Activated T-helper 2 cell treated with anti-CD3 and anti-CD28 coated beads, Interferon-gamma antibody, Interleukin-2, Interleukin-4, amounts not matched to agents 10 μg/mL and 5 μg/mL and 100 μg/mL, durations not matched to agents 14 hours and 24 hours and 36 hours (primary cell): Measurements from ENCODE around the gene PADI1. TPM values are rescaled to one million over a fixed set of nuclear protein-coding genes. Genes with fewer than 3 reads are reported as not detected.

Experiments
- DNase-seq: peaks from one replicate; pipeline ENCODE4 v3.0.0; 2021; ENCODE audit warnings: low spot score
- H3K27ac Mint-ChIP-seq: one replicate; pipeline ENCODE4 v1.8.0; 2021; ENCODE audit warnings: mixed read lengths
- H3K27me3 Mint-ChIP-seq: one replicate; pipeline ENCODE4 v1.8.0; 2021; ENCODE audit warnings: low read depth, mixed read lengths
- H3K36me3 Mint-ChIP-seq: one replicate; pipeline ENCODE4 v1.8.0; 2021; ENCODE audit warnings: low read depth, mixed read lengths
- H3K4me1 Mint-ChIP-seq: one replicate; pipeline ENCODE4 v1.8.0; 2021; ENCODE audit warnings: low read depth, mixed read lengths
- H3K4me3 Mint-ChIP-seq: one replicate; pipeline ENCODE4 v1.8.0; 2021; ENCODE audit warnings: low read depth, mild to moderate bottlenecking, moderate library complexity, mixed read lengths
- H3K9me3 Mint-ChIP-seq: one replicate; pipeline ENCODE4 v1.8.0; 2021; ENCODE audit warnings: mixed read lengths
- intact Hi-C: fragments of 100-400 bp; cut with micrococcal nuclease; formaldehyde crosslinking; loops from one replicate; pipeline ENCODE4 v1.15.1; 2023
- total RNA-seq: library from RNA; stranded (reverse); gene quantifications from 2 replicates; pipeline ENCODE4 v1.2.3, GENCODE V29; 2022

Gene PADI1
- total RNA-seq, 1 donor from 2014 or later = not detected

DNA sequence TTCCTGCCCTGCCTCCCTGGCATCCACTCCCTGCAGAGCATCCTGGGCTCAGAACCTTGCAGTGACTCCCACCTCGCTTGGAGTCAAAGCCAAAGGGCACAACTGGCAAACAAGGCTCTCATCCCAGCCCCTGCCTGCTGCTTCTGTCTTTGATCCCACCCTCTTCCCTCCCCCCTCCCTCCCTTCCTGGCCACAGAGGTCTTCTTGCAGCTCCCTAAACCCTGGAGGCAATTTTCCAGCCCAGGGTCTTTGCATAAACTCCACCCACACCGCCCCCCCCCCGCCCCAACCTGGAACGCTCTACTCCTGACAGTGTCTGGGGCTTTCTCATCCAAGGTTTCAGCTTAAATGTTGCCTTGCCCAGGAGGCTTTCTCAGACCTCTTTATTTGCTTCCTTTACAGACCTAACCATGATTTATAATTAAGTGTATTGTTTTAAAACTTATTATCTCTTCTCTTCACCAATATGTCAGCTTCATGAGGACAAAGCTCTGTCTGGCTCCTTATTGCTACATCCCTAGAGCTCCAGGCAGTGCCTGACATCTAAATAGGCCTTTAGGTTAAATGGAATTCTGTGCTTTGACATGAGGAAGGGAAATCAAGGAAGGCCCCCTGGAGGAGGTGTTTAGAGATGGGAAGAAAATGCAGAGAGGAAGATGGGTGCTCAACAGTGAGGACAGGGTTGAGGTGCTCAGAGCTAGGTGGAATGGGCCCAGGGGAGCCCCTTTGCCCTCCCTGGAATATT, 37.7 kb upstream of the PADI1 start:
- no peak overlapping the region for H3K27ac Mint-ChIP-seq
- no peaks in the 10 kb centered on the region for H3K36me3 Mint-ChIP-seq
- H3K27me3 Mint-ChIP-seq = no peaks in the 10 kb centered on the region
- intact Hi-C loops = no loop called here
- no peaks in the 10 kb centered on the region for H3K9me3 Mint-ChIP-seq
- no peak overlapping the region for H3K4me3 Mint-ChIP-seq
- no peak for DNase-seq
- H3K4me1 Mint-ChIP-seq = no peaks in the 10 kb centered on the region

DNA sequence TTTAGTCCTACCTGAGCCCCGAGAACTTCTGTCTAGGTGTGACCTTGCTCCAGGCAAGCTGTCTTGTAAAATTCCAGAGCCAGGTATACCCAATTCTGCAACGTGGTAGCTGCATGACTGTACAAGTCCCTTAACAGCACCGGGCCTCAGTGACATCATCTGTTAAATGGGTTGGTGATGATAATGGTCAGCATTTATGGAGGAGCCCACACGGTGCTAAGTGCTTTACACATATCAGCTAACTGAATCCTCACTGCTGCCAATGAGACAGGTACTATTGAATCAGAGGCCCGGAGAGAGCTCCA, 37.2 kb upstream of the PADI1 start:
- Mint-ChIP-seq H3K4me1 (no peaks in the 10 kb centered on the region), H3K36me3 (no peaks in the 10 kb centered on the region), H3K27me3 (no peaks in the 10 kb centered on the region), H3K27ac (no peak overlapping the region), H3K9me3 (no peaks in the 10 kb centered on the region), H3K4me3 (no peak overlapping the region)
- intact Hi-C loops = no loop called here
- DNase-seq = no peak

DNA sequence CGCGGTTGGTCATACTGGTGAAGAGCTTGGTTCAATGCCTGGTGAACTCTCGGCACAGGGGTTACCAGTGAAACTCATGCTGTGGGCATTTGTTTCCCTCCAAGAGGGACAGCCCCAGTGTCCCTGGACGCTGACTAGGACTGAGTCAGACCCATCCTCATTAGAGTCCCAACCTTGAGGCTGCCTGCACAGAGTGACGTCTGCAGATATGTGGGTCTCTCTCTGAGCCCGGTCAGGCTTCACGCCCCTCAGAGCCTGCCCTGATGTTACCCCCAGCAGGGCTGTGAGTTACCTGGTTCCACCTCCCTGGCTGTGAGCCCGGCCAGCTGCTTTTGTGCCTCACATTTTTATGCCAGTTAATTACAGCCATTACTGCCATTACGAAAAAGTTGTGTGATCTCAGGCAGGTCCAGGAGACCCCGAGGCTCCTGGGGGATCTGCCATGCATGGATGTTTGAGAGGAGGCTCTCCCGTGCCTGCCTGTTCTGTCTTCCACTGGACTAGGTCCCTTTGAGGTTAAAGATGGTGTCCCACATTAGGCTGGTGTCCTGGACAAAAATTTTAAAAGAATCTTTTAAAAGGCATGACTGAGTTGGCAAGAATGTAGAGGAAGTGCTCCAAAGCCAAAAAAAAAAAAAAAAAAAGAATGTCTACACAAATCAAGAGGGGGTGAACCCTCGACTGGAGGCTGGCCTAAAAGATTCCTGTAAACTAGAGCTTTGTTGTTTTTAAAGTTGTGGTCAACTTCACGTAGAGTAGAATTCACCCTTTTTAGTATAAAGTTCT, 36.6 kb upstream of the PADI1 start:
- Mint-ChIP-seq H3K4me3 (no peak overlapping the region), H3K36me3 (no peaks in the 10 kb centered on the region), H3K9me3 (no peaks in the 10 kb centered on the region), H3K4me1 (no peaks in the 10 kb centered on the region), H3K27me3 (no peaks in the 10 kb centered on the region), H3K27ac (no peak overlapping the region)
- intact Hi-C loops = no loop called here
- DNase-seq = no peak

DNA sequence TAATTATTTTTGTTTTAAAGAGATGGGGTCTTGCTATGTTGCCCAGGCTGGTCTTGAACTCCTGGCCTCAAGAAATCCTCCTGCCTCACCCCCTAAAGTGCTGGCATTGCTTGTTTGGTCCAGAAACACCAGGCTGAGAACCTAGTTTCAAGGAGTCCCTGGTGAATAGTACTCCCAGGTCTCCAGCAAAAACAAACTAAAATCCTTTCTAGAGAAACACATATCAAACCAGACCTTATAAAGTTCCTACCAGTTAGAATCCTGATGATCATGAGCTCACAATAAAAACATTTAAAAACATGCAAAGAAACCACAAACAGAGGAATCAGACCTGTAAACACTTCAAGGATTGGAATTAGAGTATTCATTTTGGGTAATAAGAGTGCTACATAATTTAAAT, 34.4 kb upstream of the PADI1 start:
- intact Hi-C loops = no loop called here
- Mint-ChIP-seq H3K27me3 (no peaks in the 10 kb centered on the region), H3K9me3 (peaks cover 7% of the 10 kb centered on the region), H3K4me3 (no peak overlapping the region), H3K27ac (no peak overlapping the region), H3K4me1 (no peaks in the 10 kb centered on the region), H3K36me3 (no peaks in the 10 kb centered on the region)
- no peak for DNase-seq

DNA sequence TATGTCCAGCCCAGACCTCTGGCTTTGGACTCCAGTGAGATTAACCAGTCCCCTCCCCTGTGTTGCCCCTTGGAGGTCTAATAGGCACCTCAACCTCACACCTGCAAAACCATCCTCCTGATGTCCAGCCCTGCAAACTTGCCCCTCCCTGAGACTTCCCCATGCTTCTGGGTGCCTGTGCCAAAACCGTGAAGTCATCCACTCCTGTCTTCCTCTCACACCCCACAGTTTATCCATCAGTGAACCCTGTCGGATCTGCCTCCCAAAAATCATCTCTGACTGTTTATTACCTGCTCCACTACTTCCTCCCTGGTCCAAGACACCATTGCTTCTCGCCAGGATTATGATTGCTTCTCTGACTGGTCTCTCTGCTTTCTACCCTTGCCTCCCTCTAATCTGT, 31.7 kb upstream of the PADI1 start:
- Mint-ChIP-seq H3K27ac (no peak overlapping the region), H3K4me1 (no peaks in the 10 kb centered on the region), H3K36me3 (no peaks in the 10 kb centered on the region), H3K4me3 (no peak overlapping the region), H3K27me3 (peaks cover 14% of the 10 kb centered on the region), H3K9me3 (peaks cover 7% of the 10 kb centered on the region)
- intact Hi-C loops = no loop called here
- DNase-seq = no peak

DNA sequence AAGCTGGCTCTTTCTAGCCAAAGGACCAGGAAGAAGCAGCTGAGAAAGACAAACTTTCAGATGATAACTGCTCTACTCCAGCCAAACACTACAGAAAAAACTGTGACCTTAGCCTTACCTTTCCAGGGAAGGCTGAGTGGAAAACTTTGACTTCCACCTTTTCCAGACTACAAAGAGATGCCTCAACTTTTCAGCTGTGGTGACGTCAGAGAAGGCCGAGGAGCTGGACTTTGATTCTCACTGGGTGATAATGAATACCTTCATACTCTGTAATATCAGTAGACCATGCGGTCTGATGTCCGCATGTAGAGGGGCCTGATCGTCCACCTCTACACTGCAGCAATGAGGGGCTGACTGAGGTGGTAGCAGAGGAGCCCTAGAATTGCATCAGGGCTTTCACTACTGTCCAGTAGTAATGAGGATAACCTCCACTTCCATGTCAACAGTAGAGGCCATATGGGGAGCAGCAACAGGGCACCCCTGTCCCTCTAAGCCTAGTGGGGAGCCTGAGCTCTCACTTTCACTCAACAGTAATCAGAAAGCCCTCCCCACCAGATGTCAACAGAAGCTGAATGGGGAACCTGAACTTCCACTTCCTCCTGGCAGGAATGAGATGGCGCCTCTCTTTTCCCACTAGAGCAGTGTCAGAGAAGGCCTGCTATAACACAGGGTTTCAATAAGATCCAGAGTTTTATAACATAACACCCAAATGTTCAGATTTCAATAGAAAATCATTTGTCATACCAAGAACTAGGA, 28.4 kb upstream of the PADI1 start:
- Mint-ChIP-seq H3K4me3 (no peak overlapping the region), H3K9me3 (peaks cover 7% of the 10 kb centered on the region), H3K27me3 (peaks cover 29% of the 10 kb centered on the region), H3K4me1 (peaks cover 9% of the 10 kb centered on the region), H3K27ac (no peak overlapping the region), H3K36me3 (no peaks in the 10 kb centered on the region)
- intact Hi-C loops = no loop called here
- no peak for DNase-seq

DNA sequence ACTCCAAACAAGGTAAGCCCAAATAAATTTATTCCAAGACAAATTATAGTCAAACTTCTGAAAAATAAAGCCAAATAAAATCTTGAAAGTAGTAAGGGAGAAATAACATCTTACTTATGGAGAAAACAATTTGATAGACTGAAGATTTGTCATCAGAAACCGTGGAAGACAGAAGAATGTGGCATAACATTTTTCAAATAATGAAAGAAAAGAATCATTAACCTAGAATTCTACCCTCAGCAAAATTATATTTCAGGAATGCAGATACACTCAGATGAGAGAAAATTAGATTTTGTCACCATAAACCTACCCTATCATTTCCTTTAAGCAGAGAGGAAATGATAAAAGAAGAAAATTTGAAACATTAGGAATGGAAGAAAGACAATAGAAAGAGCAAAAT, 27.3 kb upstream of the PADI1 start:
- Mint-ChIP-seq H3K27ac (no peak overlapping the region), H3K9me3 (peaks cover 7% of the 10 kb centered on the region), H3K4me3 (no peak overlapping the region), H3K27me3 (peaks cover 29% of the 10 kb centered on the region), H3K4me1 (peaks cover 17% of the 10 kb centered on the region), H3K36me3 (no peaks in the 10 kb centered on the region)
- intact Hi-C loops = no loop called here
- DNase-seq = no peak

DNA sequence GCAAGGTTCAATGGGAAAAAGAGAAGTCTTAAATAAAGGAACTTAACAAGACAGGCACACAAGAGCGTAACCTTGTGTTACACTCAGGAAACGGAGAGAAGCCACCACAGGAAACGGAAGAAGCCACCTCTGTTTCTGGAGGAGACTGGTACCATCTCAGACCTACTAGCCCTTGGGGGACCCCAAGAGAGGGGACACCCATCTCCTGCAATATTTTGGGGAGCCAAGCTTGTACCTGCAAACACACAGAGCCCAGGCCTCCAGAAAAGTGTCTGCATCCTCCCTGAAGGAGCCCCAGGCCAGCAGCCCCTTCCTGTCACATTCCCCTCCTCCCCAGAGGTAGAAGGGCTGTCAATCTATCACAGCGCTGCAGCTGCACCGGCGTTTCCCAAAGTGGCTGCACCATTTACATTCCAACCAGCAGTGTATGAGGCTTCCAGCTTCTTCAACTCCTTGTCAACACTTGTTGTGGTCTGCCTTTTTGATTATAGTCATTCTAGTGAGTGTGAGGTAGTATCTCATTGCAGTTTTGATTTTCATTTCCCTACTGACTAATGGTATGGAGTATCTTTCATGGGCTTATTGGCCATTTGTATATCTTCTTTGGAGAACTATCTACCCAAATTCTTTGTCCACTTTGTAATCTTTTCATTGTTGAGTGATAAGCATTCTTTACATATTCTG, 23.0 kb upstream of the PADI1 start:
- Mint-ChIP-seq H3K27me3 (peaks cover 27% of the 10 kb centered on the region), H3K9me3 (no peaks in the 10 kb centered on the region), H3K27ac (no peak overlapping the region), H3K36me3 (no peaks in the 10 kb centered on the region), H3K4me1 (peaks cover 17% of the 10 kb centered on the region), H3K4me3 (no peak overlapping the region)
- intact Hi-C loops = no loop called here
- DNase-seq = no peak

DNA sequence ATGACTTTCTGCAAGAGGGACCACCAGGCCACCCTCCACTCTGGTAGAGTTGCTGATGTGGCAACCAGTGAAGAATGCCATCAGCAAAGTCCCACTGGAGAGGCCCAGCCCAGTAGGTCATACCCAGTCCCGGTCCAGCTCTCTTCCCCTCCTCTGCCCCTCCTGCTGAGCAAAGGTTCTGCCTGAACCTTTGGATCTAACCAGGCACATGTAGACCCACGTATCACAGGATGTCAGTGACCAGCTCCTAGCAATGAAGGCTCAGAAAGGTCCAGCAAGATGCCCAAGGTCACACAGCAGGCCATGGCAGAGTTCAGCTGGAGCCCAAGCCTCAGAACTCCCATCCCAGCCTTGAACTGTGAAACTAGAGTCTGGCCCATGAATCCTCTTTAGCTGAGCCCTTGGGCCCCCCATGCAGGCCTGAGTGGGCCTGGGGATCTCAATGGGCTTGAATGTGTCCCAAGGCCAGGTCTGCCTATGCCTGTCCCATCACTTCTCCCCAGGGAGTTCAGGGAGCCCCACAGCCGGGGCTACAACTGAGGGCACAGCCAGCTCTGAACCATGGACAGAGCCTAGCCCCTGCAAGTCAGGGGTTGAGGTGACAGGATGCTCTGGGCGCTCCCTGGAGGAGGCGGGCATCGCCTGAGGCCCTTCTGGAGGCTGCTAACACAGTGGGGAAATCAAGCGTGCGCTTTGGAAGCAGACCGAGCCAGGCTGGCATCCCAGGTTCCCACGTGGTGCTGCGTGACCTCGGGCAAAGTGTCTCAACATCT, 21.4 kb upstream of the PADI1 start:
- Mint-ChIP-seq H3K36me3 (no peaks in the 10 kb centered on the region), H3K27me3 (peaks cover 11% of the 10 kb centered on the region), H3K4me1 (peaks cover 17% of the 10 kb centered on the region), H3K4me3 (no peak overlapping the region), H3K9me3 (peaks cover 6% of the 10 kb centered on the region), H3K27ac (no peak overlapping the region)
- intact Hi-C loops = no loop called here
- no peak for DNase-seq

DNA sequence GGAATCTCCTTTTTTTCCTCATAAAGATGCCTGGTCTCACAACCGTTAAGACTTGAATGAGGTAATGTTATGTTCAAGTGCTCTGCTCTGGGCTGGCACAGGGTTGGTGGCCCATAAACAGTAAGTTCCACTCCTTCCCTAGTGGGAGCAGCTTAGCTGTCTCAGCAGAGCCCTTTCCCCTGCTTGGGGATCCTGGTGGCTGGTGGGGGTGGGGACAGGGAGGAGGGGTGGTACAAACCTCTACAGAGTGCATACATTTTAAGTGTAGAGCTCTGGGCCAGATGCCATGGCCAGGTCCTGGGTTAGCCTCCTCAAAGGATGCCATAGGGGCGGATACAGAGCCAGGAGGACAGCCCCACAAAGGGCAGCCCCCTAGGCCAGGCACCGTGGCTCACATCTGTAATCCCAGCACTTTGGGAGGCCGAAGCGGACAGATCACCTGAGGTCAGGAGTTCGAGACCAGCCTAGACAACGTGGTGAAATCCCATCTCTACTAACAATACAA, 20.7 kb upstream of the PADI1 start:
- peaks cover 17% of the 10 kb centered on the region for H3K4me1 Mint-ChIP-seq
- intact Hi-C loops = no loop called here
- no peak overlapping the region for H3K4me3 Mint-ChIP-seq
- no peak for DNase-seq
- H3K27ac Mint-ChIP-seq = no peak overlapping the region
- peaks cover 5% of the 10 kb centered on the region for H3K27me3 Mint-ChIP-seq
- H3K36me3 Mint-ChIP-seq = no peaks in the 10 kb centered on the region
- peaks cover 12% of the 10 kb centered on the region for H3K9me3 Mint-ChIP-seq

DNA sequence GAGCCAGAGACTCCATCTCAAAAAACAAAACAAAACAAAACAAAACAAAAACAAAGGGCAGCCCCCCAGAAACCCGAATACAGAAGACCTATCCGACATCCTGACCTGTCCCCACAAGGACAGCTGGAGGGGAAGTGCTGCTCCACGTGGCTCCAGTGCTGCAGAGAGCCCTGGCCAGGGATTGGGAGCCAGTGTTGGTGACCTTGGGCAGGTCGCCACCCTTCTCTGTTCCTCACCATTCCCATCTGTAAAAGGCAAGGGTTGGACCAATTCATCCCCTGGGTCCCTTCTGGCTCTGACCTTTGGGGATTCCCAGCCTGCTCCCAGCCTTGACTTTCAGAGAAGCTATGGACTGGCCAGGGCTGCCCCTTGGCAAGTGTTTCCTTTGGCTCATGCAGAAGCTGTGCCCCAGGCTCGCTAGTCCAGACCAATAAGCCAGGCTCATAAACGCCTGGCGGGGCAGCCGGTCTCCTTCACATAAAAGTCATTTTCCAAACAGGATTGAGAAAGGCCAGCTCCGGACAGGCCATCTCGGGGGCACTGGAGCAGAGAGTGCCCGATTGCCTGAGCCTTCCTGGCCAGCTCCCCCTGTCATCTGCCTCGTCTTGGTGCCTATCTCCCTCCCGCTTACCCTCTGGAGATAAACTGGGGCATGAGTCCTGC, 20.0 kb upstream of the PADI1 start:
- no peak for DNase-seq
- peaks cover 3% of the 10 kb centered on the region for H3K27me3 Mint-ChIP-seq

DNA sequence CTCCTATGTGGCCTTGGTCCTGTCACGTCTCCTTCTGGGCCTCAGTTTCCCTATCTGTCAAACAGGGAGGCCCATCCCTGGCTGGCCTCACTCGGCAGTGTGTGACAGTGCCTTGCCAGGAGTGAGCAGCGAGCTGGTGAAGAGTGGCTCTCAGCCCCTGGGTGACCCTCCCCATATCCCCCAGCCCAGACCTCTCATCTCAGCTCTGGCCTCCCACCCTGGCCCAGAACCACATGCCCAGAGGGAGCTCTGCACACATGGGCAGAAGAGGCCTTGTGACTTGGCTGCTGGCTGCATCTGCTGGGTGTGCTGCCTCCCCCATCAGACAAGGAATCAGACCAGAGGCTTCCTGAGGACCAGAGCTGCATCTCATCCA, 19.5 kb upstream of the PADI1 start:
- Mint-ChIP-seq H3K36me3 (no peaks in the 10 kb centered on the region), H3K9me3 (peaks cover 16% of the 10 kb centered on the region), H3K4me1 (peaks cover 17% of the 10 kb centered on the region), H3K27me3 (peaks cover 3% of the 10 kb centered on the region), H3K4me3 (no peak overlapping the region), H3K27ac (no peak overlapping the region)
- intact Hi-C loops = no loop called here
- no peak for DNase-seq

More for the DNA sequence above, 20.0 kb upstream of the PADI1 start:
- H3K27ac Mint-ChIP-seq = no peak overlapping the region
- no peaks in the 10 kb centered on the region for H3K36me3 Mint-ChIP-seq
- no peak overlapping the region for H3K4me3 Mint-ChIP-seq
- peaks cover 17% of the 10 kb centered on the region for H3K4me1 Mint-ChIP-seq
- intact Hi-C loops = no loop called here
- peaks cover 16% of the 10 kb centered on the region for H3K9me3 Mint-ChIP-seq
